H1 (cell line): ENCODE measurements around the gene MAP2K5. TPM values are rescaled to one million over a fixed set of nuclear protein-coding genes. Genes with fewer than 3 reads are reported as not detected.

Experiments
- CTCF ChIA-PET: fragments of 300-600 bp; sonication (Branson Sonifier 250); formaldehyde crosslinking; loops from one replicate; lab custom pipeline; 2021; ENCODE audit not compliant: partially characterized antibody; lab: Charles Lee
- POLR2A ChIA-PET: fragments of 300-600 bp; sonication (Branson Sonifier 250); formaldehyde crosslinking; loops from one replicate; lab custom pipeline; 2021; ENCODE audit warnings: inconsistent platforms; ENCODE audit not compliant: partially characterized antibody; lab: Charles Lee
- DNase-seq, 2 experiments: peaks; one replicate each; pipeline versions ENCODE4 v3.0.0 to v3.0.0-alpha.2; 2010 to 2022; ENCODE audit warnings: low spot score in 2 of 2, low read depth in 1 of 2, mixed read lengths in 1 of 2
- FAIRE-seq: peaks from 2 replicates; lab custom pipeline; 2011; peaks lifted over from hg19 to GRCh38; lab: Jason Lieb, UNC
- H2AFZ ChIP-seq: 2 replicates; pipeline ENCODE4 v1.8.1; 2012; ENCODE audit warnings: low read length, inconsistent platforms
- H2AK5ac ChIP-seq: 2 replicates; pipeline ENCODE4 v1.6.1; 2013; ENCODE audit warnings: low read depth, low read length
- H2BK120ac ChIP-seq: replicated peaks from 2 replicates; pipeline ENCODE3; 2013; ENCODE audit warnings: low read depth, low read length, inconsistent platforms
- H2BK12ac ChIP-seq: 2 replicates; pipeline ENCODE4 v1.6.1; 2013; ENCODE audit warnings: low read depth, low read length
- H2BK15ac ChIP-seq: 2 replicates; pipeline ENCODE4 v1.6.1; 2013; ENCODE audit warnings: low read length
- H2BK20ac ChIP-seq: 2 replicates; pipeline ENCODE4 v1.6.1; 2013; ENCODE audit warnings: low read length
- H2BK5ac ChIP-seq: 2 replicates; pipeline ENCODE4 v1.6.1; 2013; ENCODE audit warnings: low read depth, low read length
- H3K14ac ChIP-seq: 2 replicates; pipeline ENCODE4 v1.6.1; 2013; ENCODE audit warnings: inconsistent platforms; ENCODE audit not compliant: insufficient read length
- H3K18ac ChIP-seq: 2 replicates; pipeline ENCODE4 v1.6.1; 2013; ENCODE audit warnings: low read length; ENCODE audit errors: extremely low read depth
- H3K23ac ChIP-seq: 2 replicates; pipeline ENCODE4 v1.6.1; 2013; ENCODE audit warnings: inconsistent platforms; ENCODE audit not compliant: insufficient read length
- H3K23me2 ChIP-seq: 2 replicates; pipeline ENCODE4 v1.6.1; 2013; ENCODE audit warnings: low read depth, low read length
- H3K27ac ChIP-seq: 2 replicates; pipeline ENCODE4 v1.6.1; 2011; ENCODE audit warnings: low read depth, low read length, inconsistent platforms
- H3K27me3 ChIP-seq, 4 experiments: replicated peaks in 1 of 4; 1 replicate in 1 of 4; 2 replicates in 3 of 4; pipeline versions ENCODE4 v1.6.1 to v1.8.1; 2011 to 2013; ENCODE audit warnings: low read length in 3 of 4, mild to moderate bottlenecking in 3 of 4, inconsistent platforms in 2 of 4, mixed read lengths in 2 of 4, moderate library complexity in 1 of 4; ENCODE audit not compliant: control insufficient read depth in 3 of 4, insufficient read depth in 3 of 4; ENCODE audit errors: extremely low read depth in 1 of 4
- H3K36me3 ChIP-seq, 4 experiments: 2 replicates each; pipeline versions ENCODE4 v1.6.1 to v1.8.1; 2011 to 2013; ENCODE audit warnings: mild to moderate bottlenecking in 4 of 4, low read length in 3 of 4, moderate library complexity in 2 of 4, control low read depth in 1 of 4, inconsistent platforms in 1 of 4; ENCODE audit not compliant: insufficient read depth in 4 of 4, control insufficient read depth in 2 of 4
- H3K4ac ChIP-seq: replicated peaks from 2 replicates; pipeline ENCODE3; 2013; ENCODE audit warnings: low read length, low read depth, mixed read lengths, inconsistent platforms; ENCODE audit not compliant: insufficient read length
- H3K4me1 ChIP-seq, 4 experiments: replicated peaks in 1 of 4; 1 replicate in 1 of 4; 2 replicates in 3 of 4; pipeline versions ENCODE4 v1.6.1 to v1.8.1; 2011 to 2013; ENCODE audit warnings: low read length in 3 of 4, inconsistent platforms in 2 of 4, mixed read lengths in 1 of 4; ENCODE audit not compliant: insufficient read depth in 4 of 4, control insufficient read depth in 3 of 4
- H3K4me2 ChIP-seq, 2 experiments: 2 replicates each; pipeline versions ENCODE4 v1.6.1 to v1.8.1; 2011 to 2013; ENCODE audit warnings: low read depth in 2 of 2, low read length in 2 of 2, control low read depth in 1 of 2, inconsistent platforms in 1 of 2, mild to moderate bottlenecking in 1 of 2; ENCODE audit not compliant: insufficient read depth in 1 of 2
- H3K4me3 ChIP-seq, 4 experiments: fragments of 200-600, 300-600 bp in 1 of 4; sonication (generic), shearing (Covaris generic), sonication (Bioruptor Twin) in 1 of 4; 2 replicates each; pipeline versions ENCODE4 v1.5.1 to v1.8.1; 2011 to 2016; ENCODE audit warnings: low read length in 4 of 4, low read depth in 3 of 4, control low read depth in 2 of 4, inconsistent platforms in 2 of 4, mild to moderate bottlenecking in 2 of 4, mixed read lengths in 1 of 4, moderate library complexity in 1 of 4; ENCODE audit not compliant: insufficient read depth in 2 of 4; ENCODE audit errors: extremely low read depth in 1 of 4
- H3K56ac ChIP-seq: replicated peaks from 2 replicates; pipeline ENCODE3; 2013; ENCODE audit warnings: low read depth, mild to moderate bottlenecking, mixed read lengths, low read length, inconsistent platforms; ENCODE audit not compliant: insufficient read length
- H3K79me1 ChIP-seq: 2 replicates; pipeline ENCODE4 v1.6.1; 2013; ENCODE audit warnings: low read depth, low read length, control low read depth
- H3K79me2 ChIP-seq, 2 experiments: 2 replicates each; pipeline versions ENCODE4 v1.6.1 to v1.8.1; 2012 to 2013; ENCODE audit warnings: low read length in 2 of 2, mild to moderate bottlenecking in 2 of 2, inconsistent platforms in 1 of 2; ENCODE audit not compliant: insufficient read depth in 2 of 2, control insufficient read depth in 1 of 2
- H3K9ac ChIP-seq, 4 experiments: replicated peaks in 1 of 4; 1 replicate in 1 of 4; 2 replicates in 3 of 4; pipeline versions ENCODE4 v1.6.1 to v1.8.1; 2011 to 2013; ENCODE audit warnings: low read depth in 3 of 4, low read length in 3 of 4, control low read depth in 2 of 4, mild to moderate bottlenecking in 2 of 4, moderate library complexity in 2 of 4, inconsistent platforms in 1 of 4; ENCODE audit errors: extremely low read depth in 1 of 4
- H3K9me3 ChIP-seq, 2 experiments: 2 replicates each; pipeline versions ENCODE4 v1.6.1 to v1.8.1; 2012 to 2013; ENCODE audit warnings: mild to moderate bottlenecking in 2 of 2, moderate library complexity in 2 of 2, control low read depth in 1 of 2, inconsistent platforms in 1 of 2, low read depth in 1 of 2, low read length in 1 of 2, mixed read lengths in 1 of 2; ENCODE audit not compliant: insufficient read depth in 2 of 2
- H4K20me1 ChIP-seq, 2 experiments: replicated peaks in 1 of 2; 2 replicates each; pipeline versions ENCODE3 to v1.8.1; 2011 to 2013; ENCODE audit warnings: inconsistent platforms in 2 of 2, low read length in 2 of 2, mild to moderate bottlenecking in 1 of 2; ENCODE audit not compliant: insufficient read depth in 2 of 2, control insufficient read depth in 1 of 2
- H4K5ac ChIP-seq: 2 replicates; pipeline ENCODE4 v1.6.1; 2013; ENCODE audit warnings: low read length, low read depth, mixed read lengths, inconsistent platforms; ENCODE audit not compliant: insufficient read length
- H4K8ac ChIP-seq: 2 replicates; pipeline ENCODE4 v1.8.0; 2013; ENCODE audit warnings: mild to moderate bottlenecking, moderate library complexity, low read length, inconsistent platforms; ENCODE audit not compliant: insufficient read depth; ENCODE audit errors: extremely low read depth
- H4K91ac ChIP-seq: replicated peaks from 2 replicates; pipeline ENCODE3; 2013; ENCODE audit warnings: low read length, mixed read lengths, inconsistent platforms; ENCODE audit not compliant: insufficient read length
- JUND ChIP-seq: IDR thresholded peaks from 2 replicates; pipeline ENCODE4 v1.6.1; 2011; ENCODE audit warnings: mild to moderate bottlenecking, improper control_type of control experiment, low read length
- KDM1A ChIP-seq: fragments of 200-600, 300-600 bp; sonication (generic); IDR thresholded peaks from 2 replicates; pipeline ENCODE4 v1.7.1; 2016; ENCODE audit warnings: mild to moderate bottlenecking, low read length, borderline replicate concordance
- MAFK ChIP-seq: IDR thresholded peaks from 2 replicates; pipeline ENCODE4 v1.6.1; 2012; ENCODE audit warnings: low read depth, mild to moderate bottlenecking, improper control_type of control experiment, low read length
- RAD21 ChIP-seq, 2 experiments: IDR thresholded peaks in 1 of 2; conservative IDR thresholded peaks in 1 of 2; 2 replicates each; pipeline ENCODE4 v1.6.1; 2011; ENCODE audit warnings: low read depth in 2 of 2, low read length in 2 of 2, improper control_type of control experiment in 1 of 2, inconsistent platforms in 1 of 2, mild to moderate bottlenecking in 1 of 2, moderate library complexity in 1 of 2
- WGBS, 2 experiments: shearing (Covaris generic) in 1 of 2; methylation state at CpG; one replicate each; pipeline versions ENCODE4 v1.1.6 to v1.1.7; 2013 to 2015; ENCODE audit warnings: low lambda C conversion rate in 2 of 2, mixed read lengths in 2 of 2, inconsistent platforms in 1 of 2, low coverage in 1 of 2, missing lambda C conversion rate in 1 of 2; ENCODE audit not compliant: insufficient replicate concordance in 2 of 2, insufficient coverage in 1 of 2, insufficient read length in 1 of 2; ENCODE audit errors: extremely low coverage in 1 of 2, missing lambda C conversion rate in 1 of 2; 5-methylcytosine and 5-hydroxymethylcytosine counted together
- polyA plus RNA-seq, 7 experiments: library from polyadenylated mRNA; depleted of rRNA in 3 of 7; stranded (reverse) in 5 of 7; unstranded in 2 of 7; fragments of >200 nt in 5 of 7; fragments of 200-250 nt in 2 of 7; gene quantifications; 1 replicate in 5 of 7; 2 replicates in 1 of 7; 4 replicates in 1 of 7; pipeline versions ENCODE4 v1.2.1 to v1.2.3, GENCODE V29; 2011 to 2013; ENCODE audit warnings: missing spikeins in 2 of 7, mixed read lengths in 2 of 7
- total RNA-seq: library from RNA; stranded (reverse); fragmentation: NEBNext Ultra II Directional; extraction: Animal tissue kit (Norgen Biotek cat#: 25700); gene quantifications from 2 replicates; pipeline ENCODE4 v1.2.1, GENCODE V29; 2021

MAP2K5 gene
- total and polyA plus RNA-seq, 2 of the 8 experiments (the other 6 are each of a cell fraction or from before 2014, with no cell fraction given), result 4.4 to 15.8 TPM

- H4K20me1 ChIP-seq, result no peaks in the 10 kb centered on the region
- H3K23ac ChIP-seq, result no peak overlapping the region
- H3K4me2 ChIP-seq, result no peak overlapping the region
- no peak overlapping the region for H2BK5ac ChIP-seq
- H3K9ac ChIP-seq, result no peak overlapping the region
- no peak for DNase-seq
- no peak overlapping the region for H2BK20ac ChIP-seq
- CTCF ChIA-PET, result no interaction called here
- no peak overlapping the region for H3K18ac ChIP-seq
- H2BK15ac ChIP-seq, result no peak overlapping the region
- H2AFZ ChIP-seq, result no peak overlapping the region
- POLR2A ChIA-PET, result no interaction called here
- no peaks in the 10 kb centered on the region for H3K4me1 ChIP-seq
- no peak overlapping the region for H2AK5ac ChIP-seq
- no peak overlapping the region for H3K27ac ChIP-seq
- no peaks in the 10 kb centered on the region for H3K79me1 ChIP-seq
- H3K4ac ChIP-seq, result no peak overlapping the region
- H4K5ac ChIP-seq, result no peak overlapping the region
- no peak overlapping the region for H2BK12ac ChIP-seq
- H4K8ac ChIP-seq, result no peak overlapping the region
- H3K4me3 ChIP-seq, result no peak overlapping the region
- no peak overlapping the region for H3K14ac ChIP-seq
- FAIRE-seq, result no peak
- no peaks in the 10 kb centered on the region for H3K36me3 ChIP-seq
- WGBS, 2 experiments, result 88% methylated on average over 3 of the region's 3 CpGs; no CpG with 5 or more reads in 1 of the 2 experiments
- no peak overlapping the region for H4K91ac ChIP-seq
- H2BK120ac ChIP-seq, result no peak overlapping the region
- H3K79me2 ChIP-seq, result no peaks in the 10 kb centered on the region
- H3K27me3 ChIP-seq, result no peaks in the 10 kb centered on the region
- no peak for TF ChIP-seq MAFK
- TF ChIP-seq JUND, result no peak
- TF ChIP-seq KDM1A, result no peak
- no peak for TF ChIP-seq RAD21 (IDR thresholded peaks at IDR 0.05 in 1 of 2, conservative IDR thresholded peaks at IDR 0.05 in 1 of 2; ENCODE audit: low read depth in 2 of 2, low read length in 2 of 2)
- no peak overlapping the region for H3K56ac ChIP-seq
- no peaks in the 10 kb centered on the region for H3K9me3 ChIP-seq
- H3K23me2 ChIP-seq, result no peaks in the 10 kb centered on the region
These were observed 197.9 kb downstream of the MAP2K5 start for GRCh38 chr15:67740405-67740804.
